ENCODE data around the gene HCN4. TPM values are rescaled to one million over a fixed set of nuclear protein-coding genes. Genes with fewer than 3 reads are reported as not detected.

HCN4 gene
- total RNA-seq, 1 donor from 2014 or later, result 0.17 TPM

GRCh38 chr15:73286311-73286710, 82.4 kb downstream of the HCN4 start:
- DNase-seq (ENCODE audit: low read depth), result no peak
- H3K4me3 ChIP-seq (ENCODE audit: low read depth, low read length), result no peak overlapping the region
- TF ChIP-seq CTCF (conservative IDR thresholded peaks at IDR 0.05; ENCODE audit: low read depth, low read length), result no peak

DNA sequence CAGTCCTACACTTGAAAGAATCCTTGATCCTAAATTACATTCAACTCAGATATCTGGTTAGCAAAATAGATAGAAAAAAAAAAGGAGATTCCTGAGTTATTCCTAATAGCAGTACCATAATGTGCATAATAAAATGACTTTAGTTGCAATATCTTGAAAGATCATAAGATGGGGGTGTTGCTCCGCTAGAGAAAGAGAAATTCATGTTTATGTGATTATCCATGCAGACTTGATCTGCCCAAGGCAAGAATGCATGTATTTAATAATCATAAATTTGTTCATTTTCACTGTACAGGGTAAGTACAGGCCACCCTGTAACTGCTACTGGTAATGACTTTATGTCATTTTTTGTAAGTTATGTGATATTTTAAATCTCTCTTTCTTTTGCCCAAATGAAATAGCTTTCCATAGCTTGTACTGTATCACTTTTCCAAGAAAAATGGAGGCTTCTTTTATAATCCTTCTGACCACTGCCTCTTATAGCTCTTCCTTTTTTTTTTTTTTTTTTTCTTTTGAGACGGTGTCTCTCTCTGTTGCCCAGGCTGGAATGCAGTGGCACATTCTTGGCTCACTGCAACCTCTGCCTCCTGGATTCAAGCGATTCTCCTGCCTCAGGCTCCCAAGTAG, 84.6 kb downstream of the HCN4 start:
- TF ChIP-seq CTCF (conservative IDR thresholded peaks at IDR 0.05; ENCODE audit: low read depth, low read length), result no peak
- no peak for DNase-seq (ENCODE audit: low read depth)
- H3K4me3 ChIP-seq (ENCODE audit: low read depth, low read length), result no peak overlapping the region

GRCh38 chr15:73283366-73283962, 85.3 kb downstream of the HCN4 start:
- no peak overlapping the region for H3K4me3 ChIP-seq (ENCODE audit: low read depth, low read length)
- DNase-seq (ENCODE audit: low read depth), result no peak
- no peak for TF ChIP-seq CTCF (conservative IDR thresholded peaks at IDR 0.05; ENCODE audit: low read depth, low read length)

DNA sequence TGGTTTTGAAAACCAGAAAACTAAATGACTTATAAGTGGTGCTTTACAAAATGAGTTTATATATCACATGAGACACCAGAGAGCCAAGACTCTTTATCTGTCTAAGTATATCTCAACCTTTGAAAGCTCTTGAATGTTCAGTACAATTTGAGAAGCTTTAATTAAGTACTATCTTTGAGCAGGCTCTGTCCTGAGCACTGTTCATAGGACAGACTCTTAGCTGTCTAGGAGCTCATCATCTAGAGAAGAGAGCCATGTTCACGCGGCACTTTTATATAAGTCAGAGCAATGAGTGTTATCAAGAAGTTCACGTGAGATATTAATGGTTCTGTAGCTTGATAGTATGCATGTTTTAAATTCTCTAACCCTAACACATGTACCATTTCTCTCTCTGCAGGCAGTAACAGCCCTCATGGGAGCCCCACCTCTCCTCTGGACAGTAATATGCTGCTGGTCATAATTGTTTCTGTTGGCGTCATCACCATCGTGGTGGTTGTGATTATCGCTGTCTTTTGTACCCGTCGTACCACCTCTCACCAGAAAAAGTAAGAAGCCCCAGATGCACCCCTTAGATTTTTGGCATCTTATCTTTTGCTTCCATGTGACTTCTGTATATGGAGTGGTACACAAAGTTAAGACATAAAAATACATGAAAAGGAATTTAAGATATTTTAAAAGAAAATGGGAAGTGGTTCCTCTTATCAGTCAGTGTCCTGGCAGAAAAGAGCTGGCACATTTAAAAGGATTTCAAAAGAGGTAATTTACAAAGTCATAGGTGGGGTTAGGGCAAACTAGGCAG, 86.0 kb downstream of the HCN4 start:
- no peak for TF ChIP-seq CTCF (conservative IDR thresholded peaks at IDR 0.05; ENCODE audit: low read depth, low read length)
- no peak overlapping the region for H3K4me3 ChIP-seq (ENCODE audit: low read depth, low read length)
- no peak for DNase-seq (ENCODE audit: low read depth)

- no peak overlapping the region for H3K4me3 ChIP-seq (ENCODE audit: low read depth, low read length)
- no peak for TF ChIP-seq CTCF (conservative IDR thresholded peaks at IDR 0.05; ENCODE audit: low read depth, low read length)
- DNase-seq (ENCODE audit: low read depth), result no peak
Measured at GRCh38 chr15:73275862-73276261, 92.9 kb downstream of the HCN4 start.

DNA sequence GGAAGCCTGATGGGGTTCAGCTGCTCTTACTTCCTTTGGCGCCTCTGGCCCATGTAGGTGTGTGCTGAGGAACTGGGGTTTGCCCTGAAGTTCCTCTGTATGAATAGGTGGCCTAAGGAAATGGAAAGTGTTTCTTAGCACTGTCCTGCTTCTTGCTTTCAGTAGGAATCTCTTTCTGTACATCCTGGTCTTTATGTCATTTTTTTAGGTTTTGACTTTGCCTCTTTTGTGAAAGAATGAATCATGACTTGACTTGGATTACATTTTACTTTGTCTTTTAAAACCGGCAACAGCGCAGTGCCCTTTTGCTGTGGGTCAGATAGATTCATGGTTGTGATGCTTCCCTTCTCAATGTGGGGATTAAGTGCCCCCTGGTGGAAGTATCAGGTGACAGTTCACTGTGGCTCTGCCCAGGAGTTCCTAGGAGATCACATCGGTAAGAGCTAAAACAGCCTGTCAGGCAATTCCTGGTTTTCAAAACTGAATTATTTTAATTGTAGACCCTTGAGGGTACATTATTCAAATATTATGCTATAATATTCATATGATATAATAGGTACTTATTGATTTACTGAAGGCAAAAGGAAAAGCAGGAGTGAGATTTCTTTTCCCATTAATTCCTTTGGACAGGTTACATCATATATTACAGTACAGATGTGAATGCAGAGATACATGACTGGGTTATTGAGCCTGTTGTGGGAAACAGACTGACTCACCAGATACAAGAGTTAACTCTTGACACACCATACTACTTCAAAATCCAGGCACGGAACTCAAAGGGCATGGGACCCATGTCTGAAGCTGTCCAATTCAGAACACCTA, 95.4 kb downstream of the HCN4 start:
- peak; percentile 93 for TF ChIP-seq CTCF (conservative IDR thresholded peaks at IDR 0.05; ENCODE audit: low read depth, low read length)
- H3K4me3 ChIP-seq (ENCODE audit: low read depth, low read length), result no peak overlapping the region
- no peak for DNase-seq (ENCODE audit: low read depth)

Measured in epithelial cell of proximal tubule (primary cell).